Cardiac muscle cell (in vitro differentiated cells and primary cell): ENCODE measurements around the gene OR2Y1. TPM values are rescaled to one million over a fixed set of nuclear protein-coding genes. Genes with fewer than 3 reads are reported as not detected.

Source experiments
- DNase-seq, 2 donors: peaks; one replicate each; pipeline versions ENCODE4 v3.0.0 to v3.0.0-alpha.2; 2010 to 2017; ENCODE audit warnings: low read depth in 1 of 2, low spot score in 1 of 2
- H3K27ac ChIP-seq: fragments of 200-600 bp; sonication (generic); 2 replicates; pipeline ENCODE4 v1.5.1; 2016
- H3K27me3 ChIP-seq: fragments of 200-600 bp; sonication (generic); 2 replicates; pipeline ENCODE4 v1.6.0; 2016; ENCODE audit warnings: control low read depth
- H3K36me3 ChIP-seq: fragments of 200-600 bp; sonication (generic); 2 replicates; pipeline ENCODE4 v1.5.1; 2016; ENCODE audit warnings: control low read depth
- H3K4me1 ChIP-seq: fragments of 200-600 bp; sonication (generic); 2 replicates; pipeline ENCODE4 v1.8.1; 2017; ENCODE audit warnings: low read depth, mild to moderate bottlenecking, mixed run types
- H3K4me3 ChIP-seq: fragments of 200-600 bp; sonication (generic); 2 replicates; pipeline ENCODE4 v1.5.1; 2016; ENCODE audit warnings: mild to moderate bottlenecking
- H3K9me3 ChIP-seq: fragments of 200-600 bp; sonication (generic); 2 replicates; pipeline ENCODE4 v1.5.1; 2017; ENCODE audit warnings: low read depth, mild to moderate bottlenecking, control low read depth
- polyA plus RNA-seq: library from polyadenylated mRNA; unstranded; fragments of >200 nt; fragmentation: Nextera tagmentation; extraction: Ambion mirVana; gene quantifications from 2 replicates; pipeline ENCODE4 v1.2.1, GENCODE V29; 2016
- total RNA-seq: library from RNA; depleted of rRNA; stranded (reverse); fragments of >200 nt; gene quantifications from 2 replicates; pipeline ENCODE4 v1.2.3, GENCODE V29; 2016
- TF ChIP-seq, protein P1 (sequence below): IDR thresholded peaks from 2 replicates; pipeline ENCODE4 v1.5.1; 2012; ENCODE audit warnings: low read depth, mild to moderate bottlenecking, low read length

The OR2Y1 gene
- total and polyA plus RNA-seq, 2 experiments from 2014 or later: not detected

DNA sequence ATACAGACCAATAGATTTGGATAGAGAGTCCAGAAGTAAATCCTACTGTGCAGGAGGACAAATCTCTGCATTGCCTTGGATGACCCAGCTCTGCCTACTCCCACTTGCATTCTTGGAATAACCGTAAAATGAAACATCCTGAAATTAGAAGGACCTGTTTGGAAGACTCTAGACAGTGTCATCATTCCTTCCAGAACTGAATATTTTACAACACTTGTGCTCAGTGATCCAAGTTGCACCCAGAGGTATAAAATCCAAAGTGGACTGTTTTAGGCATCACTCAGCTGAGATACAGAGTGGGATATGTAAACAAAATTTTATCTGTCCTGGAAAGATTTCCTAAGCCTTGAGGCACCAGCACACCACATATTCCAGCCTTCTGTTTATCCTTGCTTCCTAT lies 43.7 kb downstream of the OR2Y1 start:
- Histone ChIP-seq H3K27me3 (no peaks in the 10 kb centered on the region), H3K9me3 (no peaks in the 10 kb centered on the region), H3K4me1 (no peaks in the 10 kb centered on the region), H3K36me3 (no peaks in the 10 kb centered on the region), H3K4me3 (no peak overlapping the region), H3K27ac (no peak overlapping the region)
- no peak for DNase-seq
- TF ChIP-seq, protein P1, sequence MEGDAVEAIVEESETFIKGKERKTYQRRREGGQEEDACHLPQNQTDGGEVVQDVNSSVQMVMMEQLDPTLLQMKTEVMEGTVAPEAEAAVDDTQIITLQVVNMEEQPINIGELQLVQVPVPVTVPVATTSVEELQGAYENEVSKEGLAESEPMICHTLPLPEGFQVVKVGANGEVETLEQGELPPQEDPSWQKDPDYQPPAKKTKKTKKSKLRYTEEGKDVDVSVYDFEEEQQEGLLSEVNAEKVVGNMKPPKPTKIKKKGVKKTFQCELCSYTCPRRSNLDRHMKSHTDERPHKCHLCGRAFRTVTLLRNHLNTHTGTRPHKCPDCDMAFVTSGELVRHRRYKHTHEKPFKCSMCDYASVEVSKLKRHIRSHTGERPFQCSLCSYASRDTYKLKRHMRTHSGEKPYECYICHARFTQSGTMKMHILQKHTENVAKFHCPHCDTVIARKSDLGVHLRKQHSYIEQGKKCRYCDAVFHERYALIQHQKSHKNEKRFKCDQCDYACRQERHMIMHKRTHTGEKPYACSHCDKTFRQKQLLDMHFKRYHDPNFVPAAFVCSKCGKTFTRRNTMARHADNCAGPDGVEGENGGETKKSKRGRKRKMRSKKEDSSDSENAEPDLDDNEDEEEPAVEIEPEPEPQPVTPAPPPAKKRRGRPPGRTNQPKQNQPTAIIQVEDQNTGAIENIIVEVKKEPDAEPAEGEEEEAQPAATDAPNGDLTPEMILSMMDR: no peak

- no peak overlapping the region for H3K27ac ChIP-seq
- DNase-seq: no peak
- H3K36me3 ChIP-seq: no peaks in the 10 kb centered on the region
- no peak overlapping the region for H3K4me3 ChIP-seq
- no peaks in the 10 kb centered on the region for H3K27me3 ChIP-seq
- TF ChIP-seq, protein P1: no peak
- no peaks in the 10 kb centered on the region for H3K9me3 ChIP-seq
- no peaks in the 10 kb centered on the region for H3K4me1 ChIP-seq
These were observed 47.4 kb downstream of the OR2Y1 start for GRCh38 chr5:180692429-180692828.

DNA sequence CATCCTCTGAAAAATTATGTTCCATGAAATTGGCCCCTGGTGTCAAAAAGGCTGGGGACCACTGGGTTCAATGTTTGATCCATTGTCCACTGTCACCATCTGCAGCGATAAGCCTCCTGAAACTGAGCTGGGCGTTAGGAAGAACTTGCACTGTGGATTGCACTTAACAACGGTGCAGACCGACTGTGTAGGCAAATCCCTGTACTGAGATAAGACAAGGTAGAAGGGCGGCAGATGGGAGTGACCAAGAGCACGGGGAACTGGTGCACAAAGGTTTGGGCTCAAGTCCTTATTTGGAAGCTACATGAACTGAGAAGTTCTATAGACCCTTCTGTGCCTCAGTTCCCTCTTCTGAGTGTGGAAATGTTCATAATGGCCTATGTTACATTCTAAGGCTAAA lies 48.8 kb downstream of the OR2Y1 start:
- no peaks in the 10 kb centered on the region for H3K9me3 ChIP-seq
- no peak overlapping the region for H3K27ac ChIP-seq
- no peaks in the 10 kb centered on the region for H3K27me3 ChIP-seq
- TF ChIP-seq, protein P1: no peak
- H3K36me3 ChIP-seq: no peaks in the 10 kb centered on the region
- H3K4me1 ChIP-seq: no peaks in the 10 kb centered on the region
- H3K4me3 ChIP-seq: no peak overlapping the region
- DNase-seq: no peak

DNA sequence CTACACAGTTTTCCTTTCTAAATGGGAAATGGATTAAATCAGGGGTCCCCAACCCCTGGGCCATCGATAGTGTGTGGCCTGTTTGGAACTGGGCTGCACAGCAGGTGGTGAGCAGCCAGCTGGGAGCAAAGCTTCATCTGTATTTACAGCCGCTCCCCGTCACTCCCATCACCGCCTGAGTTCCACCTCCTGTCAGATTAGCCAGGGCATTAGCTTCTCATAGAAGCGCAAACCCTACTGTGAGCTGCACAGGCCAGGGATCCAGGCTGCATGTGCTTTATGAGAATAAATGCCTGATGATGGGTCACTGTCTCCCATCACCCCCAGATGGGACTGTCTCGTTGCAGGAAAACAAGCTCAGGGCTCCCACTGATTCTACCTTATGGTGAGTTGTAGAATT lies 49.3 kb downstream of the OR2Y1 start:
- no peak for DNase-seq
- TF ChIP-seq, protein P1: no peak
- Histone ChIP-seq H3K27ac (no peak overlapping the region), H3K36me3 (no peaks in the 10 kb centered on the region), H3K27me3 (no peaks in the 10 kb centered on the region), H3K9me3 (no peaks in the 10 kb centered on the region), H3K4me1 (no peaks in the 10 kb centered on the region), H3K4me3 (no peak overlapping the region)

GRCh38 chr5:180689775-180690174 lies 50.1 kb downstream of the OR2Y1 start:
- H3K36me3 ChIP-seq: no peaks in the 10 kb centered on the region
- TF ChIP-seq, protein P1: no peak
- no peak overlapping the region for H3K27ac ChIP-seq
- H3K9me3 ChIP-seq: no peaks in the 10 kb centered on the region
- DNase-seq: no peak
- no peaks in the 10 kb centered on the region for H3K4me1 ChIP-seq
- H3K4me3 ChIP-seq: no peak overlapping the region
- H3K27me3 ChIP-seq: no peaks in the 10 kb centered on the region

Other genes starting within 250 kb of the OR2Y1 start
- gene CNOT6, start 245.7 kb downstream of the OR2Y1 start, total RNA-seq: 7.5 and 20.3 TPM in 2 replicates
- gene CNOT6, start 245.7 kb downstream of the OR2Y1 start, polyA plus RNA-seq: 13.2 and 15.0 TPM in 2 replicates
- not detected in 2 replicates for gene SCGB3A1, start 148.6 kb downstream of the OR2Y1 start, total RNA-seq
- gene SCGB3A1, start 148.6 kb downstream of the OR2Y1 start, polyA plus RNA-seq: 0.56 TPM in 1 of 2 replicates, not detected in the other
- 5.3 and 9.0 TPM in 2 replicates for gene FLT4, start 90.5 kb downstream of the OR2Y1 start, total RNA-seq
- 3.5 and 3.9 TPM in 2 replicates for gene FLT4, start 90.5 kb downstream of the OR2Y1 start, polyA plus RNA-seq
- gene MGAT1, start 62.7 kb upstream of the OR2Y1 start, total RNA-seq: 67.6 and 71.5 TPM in 2 replicates
- 63.2 and 65.6 TPM in 2 replicates for gene MGAT1, start 62.7 kb upstream of the OR2Y1 start, polyA plus RNA-seq
- 19.1 and 30.0 TPM in 2 replicates for gene ZFP62, start 121.2 kb upstream of the OR2Y1 start, total RNA-seq
- gene ZFP62, start 121.2 kb upstream of the OR2Y1 start, polyA plus RNA-seq: 14.8 and 15.9 TPM in 2 replicates
- gene BTNL8, start 159.1 kb upstream of the OR2Y1 start, total RNA-seq: not detected in 2 replicates
- not detected in 2 replicates for gene BTNL8, start 159.1 kb upstream of the OR2Y1 start, polyA plus RNA-seq
- not detected in 2 replicates for gene BTNL3, start 248.8 kb upstream of the OR2Y1 start, total RNA-seq
- gene BTNL3, start 248.8 kb upstream of the OR2Y1 start, polyA plus RNA-seq: not detected in 2 replicates